ENCODE measurements around the gene PLCH1. TPM values are rescaled to one million over a fixed set of nuclear protein-coding genes. Genes with fewer than 3 reads are reported as not detected.

PLCH1 gene
- total and polyA plus RNA-seq, 7 donors: 0.03 to 1.1 (median 0.06) TPM; not detected in 2

DNA sequence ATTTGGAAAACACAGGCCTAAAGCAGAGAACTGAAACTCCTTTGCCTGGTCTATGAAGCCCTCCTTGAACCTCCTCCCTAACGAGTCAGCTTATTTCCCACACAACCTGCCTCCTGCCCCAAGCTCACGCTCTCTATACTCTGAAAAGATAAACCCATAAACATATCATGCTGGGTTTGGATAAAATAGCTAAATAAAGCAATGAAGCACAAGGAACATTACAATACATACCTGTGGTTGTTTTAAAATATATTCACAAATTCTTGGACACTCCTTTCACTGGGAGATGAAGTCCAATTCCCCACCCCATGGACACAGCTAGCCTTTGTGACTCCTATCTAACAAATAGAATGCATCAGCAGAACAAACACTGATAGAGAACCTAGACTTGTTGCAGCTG lies 98.2 kb downstream of the PLCH1 start:
- no peaks in the 10 kb centered on the region for H3K27me3 ChIP-seq (ENCODE audit: insufficient read depth in 3 of 3, low read length in 2 of 3)
- no peak overlapping the region for H3K4me3 ChIP-seq
- no peaks in the 10 kb centered on the region for H3K36me3 ChIP-seq (ENCODE audit: insufficient read depth in 1 of 2, low read depth in 1 of 2)
- intact Hi-C loops (cut with DNase I): no loop called here
- H3K9me3 ChIP-seq: no peaks in the 10 kb centered on the region
- TF ChIP-seq, protein P1, sequence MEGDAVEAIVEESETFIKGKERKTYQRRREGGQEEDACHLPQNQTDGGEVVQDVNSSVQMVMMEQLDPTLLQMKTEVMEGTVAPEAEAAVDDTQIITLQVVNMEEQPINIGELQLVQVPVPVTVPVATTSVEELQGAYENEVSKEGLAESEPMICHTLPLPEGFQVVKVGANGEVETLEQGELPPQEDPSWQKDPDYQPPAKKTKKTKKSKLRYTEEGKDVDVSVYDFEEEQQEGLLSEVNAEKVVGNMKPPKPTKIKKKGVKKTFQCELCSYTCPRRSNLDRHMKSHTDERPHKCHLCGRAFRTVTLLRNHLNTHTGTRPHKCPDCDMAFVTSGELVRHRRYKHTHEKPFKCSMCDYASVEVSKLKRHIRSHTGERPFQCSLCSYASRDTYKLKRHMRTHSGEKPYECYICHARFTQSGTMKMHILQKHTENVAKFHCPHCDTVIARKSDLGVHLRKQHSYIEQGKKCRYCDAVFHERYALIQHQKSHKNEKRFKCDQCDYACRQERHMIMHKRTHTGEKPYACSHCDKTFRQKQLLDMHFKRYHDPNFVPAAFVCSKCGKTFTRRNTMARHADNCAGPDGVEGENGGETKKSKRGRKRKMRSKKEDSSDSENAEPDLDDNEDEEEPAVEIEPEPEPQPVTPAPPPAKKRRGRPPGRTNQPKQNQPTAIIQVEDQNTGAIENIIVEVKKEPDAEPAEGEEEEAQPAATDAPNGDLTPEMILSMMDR (IDR thresholded peaks at IDR 0.05): no peak
- 83 to 92% (median 85%) methylated on average over 2 of the region's 2 CpGs for WGBS, 3 donors
- H3K4me1 ChIP-seq: no peaks in the 10 kb centered on the region
- H3K27ac ChIP-seq: no peak overlapping the region
- ATAC-seq (no peak), DNase-seq (no peak)

DNA sequence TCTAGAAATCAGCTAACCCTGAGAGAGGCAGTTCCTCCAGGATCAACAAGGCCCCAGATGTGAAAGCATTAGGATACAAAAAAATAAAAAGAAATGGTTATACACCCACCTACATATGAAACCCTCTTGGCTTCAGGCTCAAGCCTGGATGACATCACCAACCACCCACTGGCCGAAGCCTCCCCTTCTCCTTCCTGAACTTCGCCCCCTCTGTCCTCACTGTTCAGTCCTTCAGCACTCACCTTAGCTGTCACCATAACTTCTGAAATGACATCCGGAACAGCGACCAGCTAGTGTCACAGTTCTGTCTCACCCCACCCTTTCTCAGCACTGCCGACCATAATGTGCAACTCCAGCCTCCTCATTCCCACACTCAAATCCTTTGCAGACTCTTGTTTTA lies 98.7 kb downstream of the PLCH1 start:
- Histone ChIP-seq H3K4me1 (no peaks in the 10 kb centered on the region), H3K27ac (no peak overlapping the region), H3K36me3 (ENCODE audit: insufficient read depth in 1 of 2, low read depth in 1 of 2) (no peaks in the 10 kb centered on the region), H3K27me3 (ENCODE audit: insufficient read depth in 3 of 3, low read length in 2 of 3) (no peaks in the 10 kb centered on the region), H3K4me3 (no peak overlapping the region), H3K9me3 (no peaks in the 10 kb centered on the region)
- TF ChIP-seq, protein P1 (IDR thresholded peaks at IDR 0.05): no peak
- intact Hi-C loops (cut with DNase I): no loop called here
- WGBS, 3 donors: 78 to 82% (median 78%) methylated on average over 5 of the region's 5 CpGs
- DNase-seq: no peak
- no peak for ATAC-seq

DNA sequence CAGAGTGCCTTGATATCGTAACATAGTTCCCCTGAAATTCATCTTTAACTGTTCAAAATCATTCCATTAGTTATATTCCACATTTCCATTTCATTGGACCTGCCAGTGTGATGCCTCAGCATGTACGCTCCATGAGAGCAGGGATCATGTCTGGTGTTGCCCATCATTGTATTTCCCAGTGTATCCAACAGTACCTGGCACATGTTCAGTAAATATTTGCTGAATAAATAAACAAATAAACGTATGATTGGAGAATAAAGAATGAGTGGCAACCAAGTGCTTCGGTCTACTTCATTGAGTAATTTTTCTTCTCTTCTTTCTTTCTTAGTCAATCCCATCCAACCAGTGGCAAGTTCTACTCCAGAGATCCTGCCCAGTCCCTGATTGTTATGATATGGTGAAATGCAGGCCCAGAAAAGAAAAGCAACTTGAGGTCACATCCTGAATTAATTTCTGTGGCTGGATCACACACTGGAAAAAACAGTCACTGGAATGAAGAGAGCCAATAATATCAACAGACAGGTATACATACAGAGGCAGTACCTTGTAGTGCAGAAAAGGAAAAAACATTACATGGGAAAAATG lies 101.2 kb downstream of the PLCH1 start:
- WGBS, 3 donors: 85 to 90% (median 86%) methylated on average over 4 of the region's 4 CpGs

DNA sequence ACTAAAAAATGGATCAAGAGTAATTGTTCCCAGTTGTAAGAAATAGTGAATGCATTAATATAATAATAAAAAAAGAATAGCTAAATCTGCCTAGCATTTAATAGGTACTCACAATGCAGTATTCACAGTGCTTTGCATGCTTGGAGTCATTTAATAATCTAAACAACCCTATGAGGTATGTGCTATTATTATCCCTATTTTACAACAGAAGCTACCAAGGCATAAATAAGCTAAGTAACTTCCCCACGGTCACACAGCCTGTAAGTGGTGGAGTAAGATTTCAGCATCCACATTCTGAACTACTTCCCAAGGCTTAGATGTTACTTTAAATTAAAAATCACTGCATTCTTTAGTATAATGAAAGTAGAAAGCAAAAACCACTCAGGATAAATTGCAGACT lies 102.9 kb downstream of the PLCH1 start:
- no peak for ATAC-seq
- Histone ChIP-seq H3K27ac (no peak overlapping the region), H3K9me3 (no peaks in the 10 kb centered on the region), H3K36me3 (ENCODE audit: insufficient read depth in 1 of 2, low read depth in 1 of 2) (no peaks in the 10 kb centered on the region), H3K4me3 (no peak overlapping the region), H3K4me1 (no peaks in the 10 kb centered on the region), H3K27me3 (ENCODE audit: insufficient read depth in 3 of 3, low read length in 2 of 3) (no peaks in the 10 kb centered on the region)
- WGBS, 3 donors: 22 to 42% (median 31%) methylated on average over 1 of the region's 1 CpG
- DNase-seq: no peak
- intact Hi-C loops (cut with DNase I): no loop called here
- TF ChIP-seq, protein P1 (IDR thresholded peaks at IDR 0.05): no peak

More for the DNA sequence above, 101.2 kb downstream of the PLCH1 start:
- Histone ChIP-seq H3K4me1 (no peaks in the 10 kb centered on the region), H3K36me3 (ENCODE audit: insufficient read depth in 1 of 2, low read depth in 1 of 2) (no peaks in the 10 kb centered on the region), H3K27me3 (ENCODE audit: insufficient read depth in 3 of 3, low read length in 2 of 3) (no peaks in the 10 kb centered on the region), H3K4me3 (no peak overlapping the region), H3K27ac (no peak overlapping the region), H3K9me3 (no peaks in the 10 kb centered on the region)
- DNase-seq (no peak), ATAC-seq (no peak)
- TF ChIP-seq, protein P1 (IDR thresholded peaks at IDR 0.05): no peak
- intact Hi-C loops (cut with DNase I): no loop called here

DNA sequence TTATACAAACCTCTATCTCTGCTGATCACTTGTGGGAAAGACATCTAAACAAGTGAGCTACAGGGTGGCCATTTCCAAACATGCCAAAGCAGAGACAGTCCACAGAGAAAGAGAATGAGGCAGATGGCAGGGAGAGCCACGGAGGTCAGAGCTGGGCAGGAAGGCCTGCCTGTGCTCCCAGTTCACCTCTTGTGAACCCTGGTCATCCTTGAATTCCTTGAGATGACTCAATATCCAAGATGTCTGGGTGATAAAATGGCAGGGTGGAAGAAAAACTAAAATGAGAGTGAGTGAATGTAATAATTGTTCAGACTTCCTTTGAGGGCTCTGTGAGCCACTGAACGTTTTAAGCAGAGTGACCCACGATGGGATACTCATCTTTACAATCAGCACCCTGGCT lies 104.8 kb downstream of the PLCH1 start:
- H3K27me3 ChIP-seq (ENCODE audit: insufficient read depth in 3 of 3, low read length in 2 of 3): no peaks in the 10 kb centered on the region
- H3K36me3 ChIP-seq (ENCODE audit: insufficient read depth in 1 of 2, low read depth in 1 of 2): no peaks in the 10 kb centered on the region
- ATAC-seq: no peak
- DNase-seq: no peak
- intact Hi-C loops (cut with DNase I): no loop called here
- H3K4me3 ChIP-seq: no peak overlapping the region
- TF ChIP-seq, protein P1 (IDR thresholded peaks at IDR 0.05): no peak
- H3K9me3 ChIP-seq: no peaks in the 10 kb centered on the region
- 60 to 72% (median 66%) methylated on average over 3 of the region's 3 CpGs for WGBS, 3 donors
- H3K27ac ChIP-seq: no peak overlapping the region
- no peaks in the 10 kb centered on the region for H3K4me1 ChIP-seq
